SK-N-SH treated with all-trans-retinoic acid at 6 μM for 48 hours (cell line): Measurements from ENCODE around the gene MT1B.

Source experiments
- PATZ1 ChIP-seq: fragments of 250-450 bp; sonication (Bioruptor Pico); IDR thresholded peaks from 2 replicates; pipeline ENCODE4 v1.8.0; 2020; ENCODE audit warnings: mild to moderate bottlenecking, moderate library complexity, borderline replicate concordance
- ZNF8 ChIP-seq: fragments of 450-650 bp; formaldehyde crosslinking; IDR thresholded peaks from 2 replicates; pipeline ENCODE4 v1.5.0; 2020; ENCODE audit warnings: mild to moderate bottlenecking, moderate library complexity

- TF ChIP-seq ZNF8, result no peak
- no peak for TF ChIP-seq PATZ1 (CRISPR knock-in tag)
These were observed 8.5 kb upstream of the MT1B start for GRCh38 chr16:56643080-56643778.
